SK-N-SH (cell line): ENCODE data around the gene GPLD1. TPM values are rescaled to one million over a fixed set of nuclear protein-coding genes. Genes with fewer than 3 reads are reported as not detected.

Experiments
- CTCF ChIA-PET: fragments of 300-600, 350-600 bp; formaldehyde crosslinking; extraction: SDS; loops from one replicate; lab custom pipeline; 2021; lab: Yijun Ruan, JAX
- POLR2A ChIA-PET: fragments of 350-600 bp; sonication (Branson Sonifier 250); formaldehyde crosslinking; extraction: SDS; loops from one replicate; lab custom pipeline; 2020; ENCODE audit warnings: antibody characterized with exemption, inconsistent platforms; lab: Yijun Ruan, JAX
- DNase-seq: peaks from one replicate; pipeline ENCODE4 v3.0.0; 2012
- H2AFZ ChIP-seq: fragments of 200-600 bp; sonication (generic); 2 replicates; pipeline ENCODE4 v1.8.1; 2016; ENCODE audit warnings: antibody characterized with exemption, mild to moderate bottlenecking, low read depth
- H3F3A ChIP-seq: fragments of 200-600 bp; sonication (generic); replicated peaks from 2 replicates; pipeline ENCODE3; 2016; ENCODE audit warnings: antibody characterized with exemption, mild to moderate bottlenecking; ENCODE audit not compliant: insufficient read depth
- H3K27ac ChIP-seq, 2 experiments: fragments of 200-500 bp in 1 of 2; fragments of 200-600 bp in 1 of 2; sonication (Bioruptor generic) in 1 of 2; sonication (generic), shearing (Covaris generic) in 1 of 2; 2 replicates each; pipeline versions ENCODE4 v1.5.1 to v1.6.1; 2014 to 2016; ENCODE audit warnings: low read depth in 2 of 2, inconsistent platforms in 1 of 2, low read length in 1 of 2, mild to moderate bottlenecking in 1 of 2, mixed read lengths in 1 of 2
- H3K27me3 ChIP-seq: fragments of 200-600 bp; sonication (generic), shearing (Covaris generic); 2 replicates; pipeline ENCODE4 v1.6.1; 2016; ENCODE audit warnings: mixed run types; ENCODE audit not compliant: insufficient read depth
- H3K36me3 ChIP-seq, 2 experiments: fragments of 200-500 bp in 1 of 2; fragments of 200-600 bp in 1 of 2; sonication (Bioruptor generic) in 1 of 2; sonication (generic) in 1 of 2; replicated peaks in 1 of 2; 2 replicates each; pipeline versions ENCODE3 to v1.5.1; 2014 to 2016; ENCODE audit warnings: low read length in 1 of 2, mild to moderate bottlenecking in 1 of 2; ENCODE audit not compliant: insufficient read depth in 2 of 2, control insufficient read depth in 1 of 2
- H3K4me1 ChIP-seq, 2 experiments: fragments of 200-500 bp in 1 of 2; fragments of 200-600 bp in 1 of 2; sonication (Bioruptor generic) in 1 of 2; sonication (generic), shearing (Covaris generic) in 1 of 2; 2 replicates each; pipeline versions ENCODE4 v1.5.1 to v1.6.1; 2014 to 2016; ENCODE audit warnings: low read depth in 1 of 2, low read length in 1 of 2, mixed run types in 1 of 2; ENCODE audit not compliant: insufficient read depth in 2 of 2, control insufficient read depth in 1 of 2
- H3K4me2 ChIP-seq: fragments of 200-600 bp; sonication (generic), shearing (Covaris generic); 2 replicates; pipeline ENCODE4 v1.6.1; 2017; ENCODE audit warnings: mixed run types
- H3K4me3 ChIP-seq, 2 experiments: fragments of 200-500 bp in 1 of 2; fragments of 200-600 bp in 1 of 2; sonication (Bioruptor generic) in 1 of 2; sonication (generic), shearing (Covaris generic) in 1 of 2; 2 replicates each; pipeline versions ENCODE4 v1.5.1 to v1.8.1; 2014 to 2016; ENCODE audit warnings: low read depth in 2 of 2, inconsistent platforms in 1 of 2, low read length in 1 of 2, mild to moderate bottlenecking in 1 of 2, mixed read lengths in 1 of 2, moderate library complexity in 1 of 2
- H3K79me2 ChIP-seq: fragments of 200-600 bp; sonication (generic); 2 replicates; pipeline ENCODE4 v1.8.1; 2017; ENCODE audit warnings: mild to moderate bottlenecking; ENCODE audit not compliant: insufficient read depth
- H3K9ac ChIP-seq: fragments of 200-600 bp; sonication (generic); 2 replicates; pipeline ENCODE4 v1.6.1; 2017; ENCODE audit warnings: mixed run types
- H3K9me2 ChIP-seq: fragments of 200-600 bp; sonication (generic); 2 replicates; pipeline ENCODE4 v1.6.1; 2017; ENCODE audit warnings: mixed run types
- H3K9me3 ChIP-seq: fragments of 200-600 bp; sonication (generic); 2 replicates; pipeline ENCODE4 v1.6.1; 2017; ENCODE audit warnings: mixed run types, mild to moderate bottlenecking, moderate library complexity
- H4K20me1 ChIP-seq: fragments of 200-600 bp; sonication (generic); 2 replicates; pipeline ENCODE4 v1.6.1; 2017; ENCODE audit warnings: mild to moderate bottlenecking, mixed run types; ENCODE audit not compliant: insufficient read depth
- ELF1 ChIP-seq: IDR thresholded peaks from 2 replicates; pipeline ENCODE4 v1.4.0; 2012
- EP300 ChIP-seq, 2 experiments: IDR thresholded peaks; 2 replicates each; pipeline versions ENCODE4 v1.4.0 to v1.6.1; 2012; ENCODE audit warnings: borderline replicate concordance in 1 of 2, low read depth in 1 of 2, low read length in 1 of 2
- EZH2phosphoT487 ChIP-seq: fragments of 200-600 bp; sonication (generic); IDR thresholded peaks from 2 replicates; pipeline ENCODE4 v1.6.1; 2017; ENCODE audit warnings: low read depth, mixed run types, mild to moderate bottlenecking, antibody characterized with exemption, moderate library complexity, borderline replicate concordance
- IRF3 ChIP-seq: fragments of 150-350 bp; IDR thresholded peaks from 2 replicates; pipeline ENCODE4 v1.6.1; 2016; ENCODE audit warnings: mild to moderate bottlenecking, low read depth, low read length
- JUND ChIP-seq: IDR thresholded peaks from 2 replicates; pipeline ENCODE4 v1.4.0; 2012
- NFIC ChIP-seq: IDR thresholded peaks from 2 replicates; pipeline ENCODE4 v1.4.0; 2012; ENCODE audit warnings: borderline replicate concordance
- NRF1 ChIP-seq: IDR thresholded peaks from 2 replicates; pipeline ENCODE4 v1.6.1; 2012; ENCODE audit warnings: low read depth, mild to moderate bottlenecking, low read length
- POLR2AphosphoS5 ChIP-seq: IDR thresholded peaks from 2 replicates; pipeline ENCODE4 v1.6.1; 2012; ENCODE audit warnings: low read depth, low read length
- REST ChIP-seq: IDR thresholded peaks from 2 replicates; pipeline ENCODE4 v1.6.1; 2012; ENCODE audit warnings: mild to moderate bottlenecking, low read depth, low read length, moderate library complexity
- RXRA ChIP-seq: IDR thresholded peaks from 2 replicates; pipeline ENCODE4 v1.4.0; 2012; ENCODE audit warnings: low read depth, mild to moderate bottlenecking, borderline replicate concordance
- TAF1 ChIP-seq: IDR thresholded peaks from 2 replicates; pipeline ENCODE4 v1.6.1; 2012; ENCODE audit warnings: low read depth, mild to moderate bottlenecking, low read length, moderate library complexity, borderline replicate concordance
- TCF12 ChIP-seq: IDR thresholded peaks from 2 replicates; pipeline ENCODE4 v1.4.0; 2012
- TEAD4 ChIP-seq: IDR thresholded peaks from 2 replicates; pipeline ENCODE4 v1.4.0; 2012; ENCODE audit warnings: mild to moderate bottlenecking, borderline replicate concordance; ENCODE audit not compliant: insufficient read depth
- WGBS: methylation state at CpG from one replicate; pipeline ENCODE4 v1.1.6; 2017; ENCODE audit warnings: low lambda C conversion rate; 5-methylcytosine and 5-hydroxymethylcytosine counted together
- polyA plus RNA-seq, 3 experiments: library from polyadenylated mRNA; depleted of rRNA; stranded (reverse); fragments of >200 nt; gene quantifications; 2 replicates each; pipeline ENCODE4 v1.2.3, GENCODE V29; 2012
- TF ChIP-seq, protein P1 (sequence below): IDR thresholded peaks from 2 replicates; pipeline ENCODE4; 2012
- TF ChIP-seq, protein P2 (sequence below): fragments of 200-600 bp; sonication (generic); IDR thresholded peaks from 2 replicates; pipeline ENCODE4 v1.6.1; 2017; ENCODE audit warnings: antibody characterized with exemption, mild to moderate bottlenecking, moderate library complexity

The GPLD1 gene
- polyA plus RNA-seq, 1 of the 3 experiments (the other 2 are of a cell fraction), result 0.94 TPM

DNA sequence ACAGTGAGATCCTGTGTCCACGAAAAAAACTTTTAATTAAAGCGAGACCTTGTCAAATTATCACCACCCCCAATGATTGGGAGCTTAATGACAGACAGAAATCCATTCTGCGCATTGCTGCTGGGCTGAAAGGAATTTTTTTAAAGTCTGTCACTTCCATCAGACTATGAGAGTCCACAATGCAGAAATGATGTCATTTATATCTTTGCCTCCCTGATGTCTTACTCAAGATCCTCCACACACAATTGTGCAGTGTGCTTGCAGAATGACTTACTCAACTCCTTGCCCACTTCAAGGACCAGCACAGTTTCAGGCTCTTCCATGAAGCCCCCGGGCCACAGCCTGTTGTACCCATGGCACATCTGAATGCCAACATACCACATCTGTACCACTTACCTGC, 41.0 kb downstream of the GPLD1 start:
- ChIA-PET POLR2A (no interaction called here), CTCF (no interaction called here)
- Histone ChIP-seq H3K4me1 (peaks cover 0 to 4% of the 10 kb centered on the region in 2 experiments; a peak in 1 of 4 replicates), H3K27ac (no peak overlapping the region), H3K36me3 (no peaks in the 10 kb centered on the region), H3K9ac (no peak overlapping the region), H2AFZ (no peak overlapping the region), H3K9me3 (no peaks in the 10 kb centered on the region), H3K79me2 (no peaks in the 10 kb centered on the region), H3K27me3 (no peaks in the 10 kb centered on the region), H3K9me2 (no peaks in the 10 kb centered on the region), H3K4me2 (no peak overlapping the region), H4K20me1 (no peaks in the 10 kb centered on the region), H3F3A (no peaks in the 10 kb centered on the region)
- 41% methylated on average over 4 of the region's 4 CpGs for WGBS
- TF ChIP-seq RXRA, result no peak
- TF ChIP-seq IRF3, result no peak
- TF ChIP-seq NRF1, result no peak
- TF ChIP-seq, protein P1, sequence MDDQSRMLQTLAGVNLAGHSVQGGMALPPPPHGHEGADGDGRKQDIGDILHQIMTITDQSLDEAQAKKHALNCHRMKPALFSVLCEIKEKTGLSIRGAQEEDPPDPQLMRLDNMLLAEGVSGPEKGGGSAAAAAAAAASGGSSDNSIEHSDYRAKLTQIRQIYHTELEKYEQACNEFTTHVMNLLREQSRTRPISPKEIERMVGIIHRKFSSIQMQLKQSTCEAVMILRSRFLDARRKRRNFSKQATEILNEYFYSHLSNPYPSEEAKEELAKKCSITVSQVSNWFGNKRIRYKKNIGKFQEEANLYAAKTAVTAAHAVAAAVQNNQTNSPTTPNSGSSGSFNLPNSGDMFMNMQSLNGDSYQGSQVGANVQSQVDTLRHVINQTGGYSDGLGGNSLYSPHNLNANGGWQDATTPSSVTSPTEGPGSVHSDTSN, result no peak
- TF ChIP-seq JUND, result no peak
- TF ChIP-seq, protein P2, sequence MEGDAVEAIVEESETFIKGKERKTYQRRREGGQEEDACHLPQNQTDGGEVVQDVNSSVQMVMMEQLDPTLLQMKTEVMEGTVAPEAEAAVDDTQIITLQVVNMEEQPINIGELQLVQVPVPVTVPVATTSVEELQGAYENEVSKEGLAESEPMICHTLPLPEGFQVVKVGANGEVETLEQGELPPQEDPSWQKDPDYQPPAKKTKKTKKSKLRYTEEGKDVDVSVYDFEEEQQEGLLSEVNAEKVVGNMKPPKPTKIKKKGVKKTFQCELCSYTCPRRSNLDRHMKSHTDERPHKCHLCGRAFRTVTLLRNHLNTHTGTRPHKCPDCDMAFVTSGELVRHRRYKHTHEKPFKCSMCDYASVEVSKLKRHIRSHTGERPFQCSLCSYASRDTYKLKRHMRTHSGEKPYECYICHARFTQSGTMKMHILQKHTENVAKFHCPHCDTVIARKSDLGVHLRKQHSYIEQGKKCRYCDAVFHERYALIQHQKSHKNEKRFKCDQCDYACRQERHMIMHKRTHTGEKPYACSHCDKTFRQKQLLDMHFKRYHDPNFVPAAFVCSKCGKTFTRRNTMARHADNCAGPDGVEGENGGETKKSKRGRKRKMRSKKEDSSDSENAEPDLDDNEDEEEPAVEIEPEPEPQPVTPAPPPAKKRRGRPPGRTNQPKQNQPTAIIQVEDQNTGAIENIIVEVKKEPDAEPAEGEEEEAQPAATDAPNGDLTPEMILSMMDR, result no peak
- TF ChIP-seq TAF1, result no peak
- no peak for TF ChIP-seq REST
- no peak for TF ChIP-seq NFIC
- TF ChIP-seq, all 33 proteins: peak for 0
- no peak for DNase-seq
- H3K4me3 ChIP-seq, result no peak overlapping the region

- Histone ChIP-seq H3K9ac (no peak overlapping the region), H3K4me1 (peaks cover 0 to under 1% of the 10 kb centered on the region in 2 experiments; a peak in 1 of 4 replicates), H2AFZ (no peak overlapping the region), H3K9me3 (no peaks in the 10 kb centered on the region), H3K27me3 (no peaks in the 10 kb centered on the region), H3K36me3 (no peaks in the 10 kb centered on the region), H3K27ac (no peak overlapping the region), H3F3A (no peaks in the 10 kb centered on the region), H3K79me2 (no peaks in the 10 kb centered on the region), H3K4me2 (no peak overlapping the region), H3K9me2 (no peaks in the 10 kb centered on the region), H4K20me1 (no peaks in the 10 kb centered on the region), H3K4me3 (no peak overlapping the region)
- WGBS, result 73% methylated on average over 7 of the region's 7 CpGs
- ChIA-PET CTCF (no interaction called here), POLR2A (no interaction called here)
- DNase-seq, result no peak
- TF ChIP-seq IRF3 (no peak), EZH2phosphoT487 (no peak), TCF12 (no peak), TEAD4 (no peak), EP300 (IDR thresholded peaks at IDR 0.05; ENCODE audit: borderline replicate concordance in 1 of 2, low read depth in 1 of 2, low read length in 1 of 2) (no peak), ELF1 (no peak), POLR2AphosphoS5 (no peak)
These were observed 42.7 kb downstream of the GPLD1 start for GRCh38 chr6:24446670-24447069.
